Measurements from ENCODE around the gene MTERF4. TPM values are rescaled to one million over a fixed set of nuclear protein-coding genes. Genes with fewer than 3 reads are reported as not detected.

MTERF4 gene
- total RNA-seq, 1 donor from 2014 or later, result 21.5 TPM

DNA sequence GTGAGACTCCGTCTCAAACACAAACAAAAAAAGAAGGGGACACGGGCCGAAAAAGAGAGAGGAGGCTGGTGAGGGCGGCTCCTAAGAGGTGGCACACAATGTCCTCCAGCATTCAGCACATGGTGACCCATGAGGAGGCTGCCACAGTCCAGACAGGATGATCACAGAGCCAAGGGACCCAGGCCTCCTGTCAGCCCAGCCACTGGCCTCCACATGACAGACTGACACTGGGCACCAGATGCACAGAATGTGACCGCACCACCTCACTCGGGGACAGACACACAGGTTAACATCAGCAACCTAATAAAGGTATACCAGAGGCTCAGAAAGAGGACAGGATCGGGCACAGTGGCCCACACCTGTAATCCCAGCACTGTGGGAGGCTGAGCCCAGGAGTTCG, 26.2 kb upstream of the MTERF4 start:
- Mint-ChIP-seq H3K4me1 (ENCODE audit: low read depth) (no peaks in the 10 kb centered on the region), H3K9me3 (ENCODE audit: low read depth) (no peaks in the 10 kb centered on the region), H3K4me3 (ENCODE audit: unreplicated experiment) (no peak overlapping the region), H3K27me3 (ENCODE audit: low read depth) (no peaks in the 10 kb centered on the region), H3K27ac (ENCODE audit: unreplicated experiment) (no peak overlapping the region), H3K36me3 (ENCODE audit: low read depth) (peaks cover 3% of the 10 kb centered on the region)
- TF ChIP-seq, protein P1, sequence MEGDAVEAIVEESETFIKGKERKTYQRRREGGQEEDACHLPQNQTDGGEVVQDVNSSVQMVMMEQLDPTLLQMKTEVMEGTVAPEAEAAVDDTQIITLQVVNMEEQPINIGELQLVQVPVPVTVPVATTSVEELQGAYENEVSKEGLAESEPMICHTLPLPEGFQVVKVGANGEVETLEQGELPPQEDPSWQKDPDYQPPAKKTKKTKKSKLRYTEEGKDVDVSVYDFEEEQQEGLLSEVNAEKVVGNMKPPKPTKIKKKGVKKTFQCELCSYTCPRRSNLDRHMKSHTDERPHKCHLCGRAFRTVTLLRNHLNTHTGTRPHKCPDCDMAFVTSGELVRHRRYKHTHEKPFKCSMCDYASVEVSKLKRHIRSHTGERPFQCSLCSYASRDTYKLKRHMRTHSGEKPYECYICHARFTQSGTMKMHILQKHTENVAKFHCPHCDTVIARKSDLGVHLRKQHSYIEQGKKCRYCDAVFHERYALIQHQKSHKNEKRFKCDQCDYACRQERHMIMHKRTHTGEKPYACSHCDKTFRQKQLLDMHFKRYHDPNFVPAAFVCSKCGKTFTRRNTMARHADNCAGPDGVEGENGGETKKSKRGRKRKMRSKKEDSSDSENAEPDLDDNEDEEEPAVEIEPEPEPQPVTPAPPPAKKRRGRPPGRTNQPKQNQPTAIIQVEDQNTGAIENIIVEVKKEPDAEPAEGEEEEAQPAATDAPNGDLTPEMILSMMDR (IDR thresholded peaks at IDR 0.05), result no peak
- DNase-seq (ENCODE audit: low spot score), result peak; percentile 27

DNA sequence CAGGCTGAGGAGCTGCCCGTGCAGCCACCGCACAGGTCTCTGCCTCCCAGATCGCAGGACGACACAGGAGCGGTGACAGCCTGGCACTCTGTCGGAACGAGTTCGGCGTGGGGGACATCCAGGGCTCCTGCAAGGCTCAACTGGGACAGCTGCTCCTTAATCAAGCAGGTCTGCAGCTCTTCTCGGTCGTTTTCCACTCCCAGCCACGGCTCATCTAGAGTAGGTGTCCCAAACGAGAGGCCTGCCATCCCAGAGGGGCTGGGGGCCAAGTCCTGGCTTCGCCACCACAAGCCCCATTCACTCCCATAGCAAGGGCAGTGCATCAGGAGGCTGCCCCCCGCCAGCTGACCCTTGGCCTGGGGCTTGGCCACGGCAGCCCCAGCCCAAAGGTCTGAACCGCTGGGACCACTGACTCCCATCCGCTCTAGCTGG, 24.7 kb upstream of the MTERF4 start:
- TF ChIP-seq, protein P1 (IDR thresholded peaks at IDR 0.05), result no peak
- DNase-seq (ENCODE audit: low spot score), result peak; percentile 86
- no peak overlapping the region for H3K4me3 Mint-ChIP-seq (ENCODE audit: unreplicated experiment)

DNA sequence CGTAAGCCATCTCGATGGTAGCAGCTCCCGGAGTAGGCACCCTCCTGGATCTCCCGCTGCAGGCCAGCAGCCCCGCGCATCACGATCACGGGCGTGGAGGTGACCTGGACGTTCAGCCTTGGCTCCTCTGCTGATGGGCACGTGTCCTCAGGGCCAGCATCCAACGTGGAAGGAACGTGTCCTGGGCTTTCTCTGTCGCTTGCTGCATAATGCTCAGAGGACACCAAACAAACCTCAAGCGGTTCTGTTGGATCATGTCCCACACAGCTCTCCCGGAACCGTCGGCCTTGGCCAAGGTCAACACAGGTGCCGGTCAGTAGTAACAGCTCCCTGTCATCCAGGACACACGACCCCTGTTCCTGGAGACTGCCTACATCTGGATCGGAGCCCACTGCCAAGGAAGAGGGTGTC, 24.1 kb upstream of the MTERF4 start:
- no peak overlapping the region for H3K27ac Mint-ChIP-seq (ENCODE audit: unreplicated experiment)
- peak; percentile 75 for DNase-seq (ENCODE audit: low spot score)
- H3K4me3 Mint-ChIP-seq (ENCODE audit: unreplicated experiment), result no peak overlapping the region
- peaks cover 6% of the 10 kb centered on the region for H3K9me3 Mint-ChIP-seq (ENCODE audit: low read depth)
- H3K4me1 Mint-ChIP-seq (ENCODE audit: low read depth), result no peaks in the 10 kb centered on the region
- peaks cover 4% of the 10 kb centered on the region for H3K36me3 Mint-ChIP-seq (ENCODE audit: low read depth)
- H3K27me3 Mint-ChIP-seq (ENCODE audit: low read depth), result no peaks in the 10 kb centered on the region
- TF ChIP-seq, protein P1 (IDR thresholded peaks at IDR 0.05), result no peak

More for the DNA sequence above, 24.7 kb upstream of the MTERF4 start:
- Mint-ChIP-seq H3K9me3 (ENCODE audit: low read depth) (peaks cover under 1% of the 10 kb centered on the region), H3K36me3 (ENCODE audit: low read depth) (peaks cover 1% of the 10 kb centered on the region), H3K27ac (ENCODE audit: unreplicated experiment) (no peak overlapping the region), H3K27me3 (ENCODE audit: low read depth) (no peaks in the 10 kb centered on the region), H3K4me1 (ENCODE audit: low read depth) (no peaks in the 10 kb centered on the region)

DNA sequence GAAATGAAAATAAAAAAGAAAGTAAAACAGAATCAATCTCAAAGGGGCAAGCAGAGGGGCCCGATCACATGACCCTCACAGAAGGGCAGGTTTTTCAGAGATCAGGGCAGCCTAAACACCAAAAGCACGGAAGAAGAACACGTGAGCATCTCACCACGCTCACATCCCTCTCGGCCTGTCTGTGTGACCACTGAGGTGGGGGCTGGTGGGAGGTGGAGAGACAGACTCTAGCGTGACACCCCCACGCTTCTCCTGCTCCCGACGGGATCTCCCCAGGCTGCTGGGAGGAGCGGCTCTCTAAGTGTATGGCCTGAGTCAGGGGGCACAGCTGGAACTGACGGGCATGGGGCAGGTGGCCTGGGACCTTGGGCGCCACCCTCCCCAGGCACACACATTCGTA, 23.5 kb upstream of the MTERF4 start:
- DNase-seq (ENCODE audit: low spot score), result peak; percentile 42
- Mint-ChIP-seq H3K4me3 (ENCODE audit: unreplicated experiment) (no peak overlapping the region), H3K27ac (ENCODE audit: unreplicated experiment) (no peak overlapping the region), H3K9me3 (ENCODE audit: low read depth) (peaks cover 10% of the 10 kb centered on the region), H3K36me3 (ENCODE audit: low read depth) (peaks cover 8% of the 10 kb centered on the region), H3K4me1 (ENCODE audit: low read depth) (no peaks in the 10 kb centered on the region), H3K27me3 (ENCODE audit: low read depth) (no peaks in the 10 kb centered on the region)
- TF ChIP-seq, protein P1 (IDR thresholded peaks at IDR 0.05), result no peak

DNA sequence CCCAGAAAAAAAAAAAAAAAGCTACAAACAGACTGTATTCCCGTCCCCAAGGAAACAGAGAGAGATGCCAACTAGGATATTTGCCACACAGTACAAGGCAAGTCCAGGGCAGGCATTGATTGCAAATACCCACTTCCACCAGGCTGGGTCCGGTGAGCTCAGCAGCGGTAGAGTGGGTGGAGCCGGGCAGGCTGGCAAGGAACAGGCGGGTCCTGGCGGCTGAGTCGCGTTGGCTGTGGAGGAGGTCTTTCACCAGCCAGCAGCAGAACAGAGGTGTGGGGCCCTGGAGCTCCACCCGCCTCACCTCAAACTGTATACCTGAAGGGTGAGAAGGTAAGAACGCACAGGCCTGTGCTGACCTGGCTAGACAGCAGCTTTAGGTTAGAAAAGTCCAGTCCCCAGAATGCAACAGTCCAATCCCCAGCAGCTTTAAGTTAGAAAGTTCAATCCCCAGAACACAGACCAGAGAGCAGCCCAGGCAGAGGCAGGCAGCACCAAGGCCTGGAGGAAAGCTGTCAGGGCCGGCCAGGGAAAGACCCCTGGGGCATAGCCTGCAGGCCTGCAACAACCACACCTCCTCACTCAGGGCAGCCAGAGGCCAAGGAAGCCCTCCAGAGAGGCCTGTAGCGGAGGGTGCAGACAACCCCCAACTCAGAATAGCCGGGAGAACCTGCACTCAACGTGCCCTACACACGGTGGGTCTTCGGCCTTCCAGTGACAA, 21.9 kb upstream of the MTERF4 start:
- no peak overlapping the region for H3K27ac Mint-ChIP-seq (ENCODE audit: unreplicated experiment)

More for the DNA sequence above, 21.9 kb upstream of the MTERF4 start:
- Mint-ChIP-seq H3K4me3 (ENCODE audit: unreplicated experiment) (no peak overlapping the region), H3K9me3 (ENCODE audit: low read depth) (peaks cover 10% of the 10 kb centered on the region), H3K4me1 (ENCODE audit: low read depth) (no peaks in the 10 kb centered on the region), H3K27me3 (ENCODE audit: low read depth) (no peaks in the 10 kb centered on the region), H3K36me3 (ENCODE audit: low read depth) (peaks cover 9% of the 10 kb centered on the region)
- TF ChIP-seq, protein P1 (IDR thresholded peaks at IDR 0.05), result no peak
- DNase-seq (ENCODE audit: low spot score), result peak; percentile 79
